CD4-positive, alpha-beta T cell treated with Interleukin-17A for 1 hour (primary cell): Measurements from ENCODE around the gene ZCWPW1.

Experiments used
- DNase-seq: peaks from one replicate; pipeline ENCODE4 v3.0.0-alpha.2; 2020

The ZCWPW1 gene

DNA sequence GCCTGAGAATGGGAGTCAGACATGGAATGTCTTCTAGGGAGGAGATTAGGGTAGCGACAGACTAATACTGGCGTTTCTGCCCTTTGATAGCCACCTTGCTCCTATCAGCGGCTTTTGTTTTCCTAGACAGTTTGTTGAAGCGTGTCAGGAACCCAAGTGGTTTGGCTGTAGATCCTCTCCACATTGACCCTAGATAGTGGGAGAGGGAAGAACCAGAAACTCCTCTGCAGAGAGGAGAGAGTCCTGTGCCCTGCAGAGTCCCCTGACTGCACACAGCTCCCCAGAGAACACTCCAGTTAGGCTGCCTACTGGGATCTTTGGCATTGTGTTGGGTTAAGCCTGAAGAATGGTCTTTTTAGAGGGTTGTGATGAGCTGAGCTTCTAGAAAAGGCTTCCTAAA, 3.5 kb upstream of the ZCWPW1 start:
- no peak for DNase-seq

DNA sequence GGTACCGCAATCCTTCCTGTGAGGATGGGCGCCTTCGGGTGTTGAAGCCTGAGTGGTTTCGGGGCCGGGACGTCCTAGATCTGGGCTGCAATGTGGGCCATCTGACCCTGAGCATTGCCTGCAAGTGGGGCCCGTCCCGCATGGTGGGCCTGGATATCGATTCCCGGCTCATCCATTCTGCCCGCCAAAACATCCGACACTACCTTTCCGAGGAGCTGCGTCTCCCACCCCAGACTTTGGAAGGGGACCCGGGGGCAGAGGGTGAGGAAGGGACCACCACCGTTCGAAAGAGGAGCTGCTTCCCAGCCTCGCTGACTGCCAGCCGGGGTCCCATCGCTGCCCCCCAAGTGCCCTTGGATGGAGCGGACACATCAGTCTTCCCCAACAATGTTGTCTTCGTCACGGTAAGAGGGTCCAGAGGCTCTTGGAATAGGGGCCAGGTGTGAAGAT, 2.8 kb upstream of the ZCWPW1 start:
- no peak for DNase-seq

DNA sequence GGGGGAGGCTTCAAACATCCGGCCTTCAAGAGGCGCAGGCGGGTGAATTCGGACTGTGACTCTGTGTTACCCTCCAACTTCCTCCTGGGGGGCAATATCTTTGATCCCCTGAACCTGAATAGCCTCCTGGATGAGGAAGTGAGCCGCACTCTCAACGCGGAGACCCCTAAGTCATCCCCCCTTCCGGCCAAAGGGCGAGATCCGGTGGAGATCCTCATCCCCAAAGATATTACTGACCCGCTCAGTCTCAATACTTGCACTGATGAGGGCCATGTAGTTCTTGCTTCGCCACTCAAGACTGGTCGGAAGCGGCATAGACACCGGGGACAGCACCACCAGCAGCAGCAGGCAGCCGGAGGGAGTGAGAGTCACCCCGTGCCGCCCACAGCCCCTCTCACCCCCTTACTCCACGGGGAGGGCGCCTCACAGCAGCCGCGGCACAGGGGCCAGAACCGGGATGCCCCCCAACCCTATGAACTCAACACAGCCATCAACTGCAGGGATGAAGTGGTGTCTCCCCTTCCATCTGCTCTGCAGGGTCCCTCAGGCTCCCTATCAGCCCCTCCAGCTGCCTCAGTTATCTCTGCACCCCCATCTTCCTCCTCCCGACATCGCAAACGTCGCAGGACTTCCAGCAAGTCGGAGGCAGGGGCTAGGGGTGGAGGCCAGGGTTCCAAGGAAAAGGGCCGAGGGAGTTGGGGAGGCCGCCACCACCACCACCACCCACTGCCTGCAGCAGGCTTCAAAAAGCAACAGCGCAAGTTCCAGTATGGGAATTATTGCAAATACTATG, 2.2 kb upstream of the ZCWPW1 start:
- peak; percentile 56 for DNase-seq

DNA sequence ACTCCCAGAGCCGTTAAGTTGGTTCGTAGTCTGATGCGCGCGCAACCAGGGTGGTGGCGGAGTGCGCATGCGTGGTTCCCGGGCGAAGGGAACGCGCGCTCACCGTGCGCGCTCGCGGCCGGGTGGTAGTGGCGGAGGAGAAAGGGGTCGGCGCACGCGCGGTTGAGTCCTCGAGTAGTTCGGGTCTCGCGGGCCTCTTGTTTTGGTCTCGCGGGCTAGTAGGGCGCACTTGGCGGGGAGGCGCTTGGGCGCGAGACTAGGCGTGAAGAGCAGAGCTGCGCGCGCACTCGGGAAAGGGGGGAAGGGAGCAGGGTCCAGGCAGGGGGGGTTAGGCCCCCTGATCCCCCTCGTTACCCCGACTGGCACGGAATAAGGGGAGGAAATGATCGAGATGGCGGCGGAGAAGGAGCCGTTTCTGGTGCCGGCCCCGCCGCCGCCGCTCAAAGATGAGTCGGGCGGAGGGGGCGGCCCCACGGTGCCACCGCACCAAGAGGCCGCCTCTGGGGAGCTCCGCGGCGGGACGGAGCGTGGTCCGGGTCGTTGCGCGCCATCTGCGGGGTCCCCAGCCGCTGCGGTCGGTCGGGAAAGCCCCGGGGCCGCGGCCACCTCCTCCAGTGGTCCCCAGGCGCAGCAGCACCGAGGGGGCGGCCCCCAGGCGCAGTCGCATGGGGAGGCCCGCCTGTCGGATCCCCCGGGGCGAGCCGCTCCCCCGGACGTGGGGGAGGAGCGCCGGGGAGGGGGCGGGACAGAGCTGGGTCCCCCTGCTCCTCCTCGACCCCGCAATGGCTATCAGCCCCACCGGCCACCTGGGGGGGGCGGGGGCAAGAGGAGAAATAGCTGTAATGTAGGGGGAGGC, 1.4 kb upstream of the ZCWPW1 start, which contains the start of gene MEPCE:
MEPCE (plus strand) TSS at position 195 of the 856 bp plus-strand sequence; CDS start at position 383, 188 bp downstream.
- peak; percentile 94 for DNase-seq

DNA sequence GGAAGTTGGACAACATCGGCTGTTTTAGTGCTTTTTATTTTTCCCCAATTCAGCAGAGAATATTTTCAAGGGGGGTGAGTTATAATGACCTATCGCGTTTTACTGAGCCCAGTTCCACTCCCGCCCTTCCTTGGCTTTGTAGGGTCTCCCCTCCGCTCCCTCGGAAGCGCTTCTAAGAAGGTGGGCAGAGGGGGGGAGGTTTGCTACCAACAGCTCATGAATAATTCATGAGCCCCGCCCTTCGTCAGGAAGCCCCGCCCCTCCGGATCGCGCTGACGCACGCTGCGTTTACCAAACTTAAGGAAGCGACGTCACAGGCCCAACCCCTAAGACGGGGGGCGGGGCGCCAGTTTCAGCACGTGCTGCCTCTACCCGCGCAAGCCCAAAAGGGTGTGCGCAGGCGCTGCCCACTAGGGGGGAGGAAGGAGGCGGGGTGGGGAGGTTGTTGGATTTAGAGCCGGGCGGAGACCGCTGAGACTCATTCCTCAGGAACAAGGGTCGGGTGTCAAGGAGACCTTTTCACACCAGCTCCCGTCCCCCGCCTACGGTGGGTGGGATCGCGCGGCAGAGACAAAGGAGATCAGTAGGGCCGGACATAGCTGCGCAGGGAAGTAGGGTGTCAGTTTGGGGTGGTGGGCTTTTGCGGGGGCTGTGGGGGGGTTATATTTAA, 599 bp upstream of the ZCWPW1 start:
- peak; percentile 100 for DNase-seq

DNA sequence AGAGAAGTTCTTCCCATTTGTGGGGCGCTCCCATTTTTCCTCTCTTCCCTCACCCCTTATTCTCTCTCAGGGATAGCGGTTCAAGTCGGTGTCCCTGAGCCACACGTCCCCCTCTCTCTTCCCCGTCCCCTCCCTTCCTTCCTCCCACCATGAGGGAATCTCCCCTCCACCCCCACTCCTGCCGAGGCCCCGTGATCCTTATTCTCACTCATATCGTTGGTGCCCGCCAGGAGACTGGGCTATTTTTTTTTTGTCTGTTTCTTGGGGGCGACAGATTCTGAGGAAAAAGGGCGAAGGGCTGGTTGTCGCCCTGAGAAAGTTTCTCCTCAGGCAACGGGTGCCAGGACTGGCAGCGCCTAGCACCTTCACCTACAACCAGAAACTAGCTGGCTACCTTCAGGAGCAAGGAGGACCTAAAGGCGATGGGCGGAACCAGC, 723 bp downstream of the ZCWPW1 start:
- no peak for DNase-seq

DNA sequence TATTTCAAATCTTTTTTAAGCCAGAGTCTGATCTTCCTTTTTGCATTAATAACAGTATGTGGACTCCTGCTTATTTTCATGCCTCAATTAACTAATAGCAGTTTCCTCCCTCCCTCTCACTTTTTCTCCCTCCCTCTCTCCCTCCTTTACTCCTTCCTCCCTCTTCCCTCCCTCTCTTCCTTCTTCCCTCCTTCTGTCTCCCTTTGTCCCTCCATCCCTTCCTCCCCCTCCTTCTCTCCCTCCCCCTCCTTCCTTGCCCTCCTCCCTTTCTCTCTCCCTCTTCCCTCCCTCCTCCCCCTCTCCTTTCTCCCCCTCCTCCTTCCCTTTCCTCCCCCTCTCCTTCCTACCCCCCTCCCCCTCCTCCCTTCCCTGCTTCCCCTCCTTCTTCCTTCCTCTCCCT, 2.0 kb downstream of the ZCWPW1 start:
- no peak for DNase-seq

DNA sequence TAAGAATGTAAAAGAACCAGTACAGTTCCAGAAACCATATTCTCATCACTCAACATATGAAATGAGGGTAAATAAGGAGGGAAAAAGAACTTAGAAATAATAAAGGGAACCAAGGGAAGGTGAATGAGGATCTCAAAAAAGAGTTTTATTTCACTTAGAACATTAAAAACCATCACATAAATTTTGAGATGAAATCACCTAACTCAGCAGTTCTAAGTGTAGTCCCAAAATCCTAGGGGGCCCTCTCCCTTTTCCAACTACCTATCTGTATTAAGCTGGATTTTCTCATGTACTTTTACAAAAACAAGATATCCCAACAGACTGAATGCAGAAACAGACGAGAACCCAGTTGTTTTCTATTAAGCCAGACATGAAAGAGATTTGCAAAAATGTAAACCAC, 3.2 kb downstream of the ZCWPW1 start:
- no peak for DNase-seq

DNA sequence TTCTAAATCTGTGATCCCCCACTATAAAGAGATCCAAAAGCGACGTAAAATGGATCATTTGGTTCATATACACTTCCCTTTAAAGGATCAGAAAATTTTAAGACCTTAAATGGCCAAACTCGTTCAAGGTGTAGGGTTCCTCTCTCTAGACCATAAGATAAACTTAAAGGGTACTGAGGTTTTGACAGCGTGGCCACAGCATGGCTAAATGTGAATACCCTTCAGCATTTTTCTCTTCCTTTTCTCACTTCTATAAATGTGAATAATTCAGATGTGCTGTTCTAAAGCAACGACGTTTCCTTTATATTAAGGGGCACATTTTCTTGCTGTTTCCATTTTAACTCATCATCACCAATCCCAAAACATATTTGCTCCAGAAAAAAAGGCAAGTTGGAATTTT, 5.2 kb downstream of the ZCWPW1 start:
- DNase-seq: no peak

DNA sequence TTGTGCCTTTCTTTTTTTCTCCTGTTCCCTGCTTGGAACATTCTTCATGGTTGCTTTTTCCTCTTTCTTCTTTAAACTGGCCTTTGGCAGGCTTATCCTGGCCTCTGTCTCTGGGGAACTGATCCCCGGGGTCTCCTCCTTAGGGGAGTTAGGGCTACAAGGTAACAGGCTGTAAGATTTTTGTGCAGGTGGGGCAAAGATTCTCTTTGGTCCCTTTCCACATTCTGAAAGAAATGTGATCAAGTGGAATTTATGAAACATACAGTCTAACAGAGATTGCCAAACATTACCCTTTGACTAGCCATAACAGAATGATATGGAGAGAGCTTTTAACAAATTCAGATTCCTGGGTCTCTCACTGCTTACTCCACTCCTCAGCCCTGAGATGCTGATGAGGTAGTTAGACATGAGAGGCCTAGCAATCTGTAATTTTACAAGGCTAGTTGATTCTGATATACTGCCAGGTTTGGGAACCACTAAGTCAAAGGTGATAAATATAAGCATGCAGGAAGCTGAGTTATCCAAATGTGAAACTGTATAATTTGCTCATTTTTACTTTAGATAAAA, 8.8 kb downstream of the ZCWPW1 start:
- no peak for DNase-seq

DNA sequence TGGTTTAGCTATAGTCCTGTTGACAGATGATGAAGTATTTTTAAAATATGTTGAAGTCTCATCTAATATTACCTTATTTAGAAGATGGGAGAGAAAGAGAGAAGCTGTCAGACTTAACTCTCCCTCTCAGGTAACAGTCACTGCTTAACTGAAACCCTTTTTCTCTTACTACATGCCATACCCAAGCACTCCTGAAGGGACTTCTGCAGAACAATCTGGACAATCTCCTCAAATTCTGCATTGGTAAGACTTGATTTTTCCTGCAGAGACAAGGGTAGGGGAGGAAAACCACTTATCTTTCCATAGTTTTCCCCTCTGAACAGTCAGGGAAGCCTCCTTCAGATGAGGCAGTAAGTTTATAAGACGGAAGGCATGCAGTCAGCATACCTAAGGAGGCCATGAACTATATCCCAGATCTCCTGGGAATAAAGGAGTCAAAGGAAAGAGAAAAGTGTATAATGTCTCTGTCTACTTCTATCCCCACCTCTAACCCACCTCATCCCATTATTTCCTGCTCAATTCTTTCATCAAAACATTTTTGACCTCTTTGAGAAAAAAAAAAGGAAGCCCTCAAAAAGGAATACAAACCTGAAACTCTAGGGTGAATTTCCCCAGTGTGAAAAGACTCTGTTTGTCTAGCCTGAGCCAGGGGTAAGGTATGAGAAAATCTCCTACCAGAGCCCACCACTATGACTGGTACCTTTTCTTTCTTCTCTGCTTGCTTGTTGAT, 9.4 kb downstream of the ZCWPW1 start:
- no peak for DNase-seq

DNA sequence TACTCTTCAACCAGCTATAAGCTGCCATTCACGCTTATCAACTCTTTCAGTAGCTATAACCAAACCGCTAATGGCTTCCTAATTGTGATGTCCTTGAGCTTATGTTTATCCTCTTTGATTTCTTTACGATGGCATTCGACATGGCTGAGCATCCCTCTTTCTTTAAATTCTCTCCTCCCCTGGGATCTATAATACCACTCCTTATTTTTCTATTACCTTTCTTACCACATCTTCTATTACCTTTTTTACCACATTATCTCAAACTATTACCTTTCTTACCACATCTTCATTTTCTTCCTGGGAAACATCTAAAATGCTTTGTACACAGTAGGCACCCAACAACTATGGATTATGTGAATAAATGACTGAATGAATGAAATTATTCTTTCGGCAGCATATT, 13.1 kb downstream of the ZCWPW1 start:
- no peak for DNase-seq

DNA sequence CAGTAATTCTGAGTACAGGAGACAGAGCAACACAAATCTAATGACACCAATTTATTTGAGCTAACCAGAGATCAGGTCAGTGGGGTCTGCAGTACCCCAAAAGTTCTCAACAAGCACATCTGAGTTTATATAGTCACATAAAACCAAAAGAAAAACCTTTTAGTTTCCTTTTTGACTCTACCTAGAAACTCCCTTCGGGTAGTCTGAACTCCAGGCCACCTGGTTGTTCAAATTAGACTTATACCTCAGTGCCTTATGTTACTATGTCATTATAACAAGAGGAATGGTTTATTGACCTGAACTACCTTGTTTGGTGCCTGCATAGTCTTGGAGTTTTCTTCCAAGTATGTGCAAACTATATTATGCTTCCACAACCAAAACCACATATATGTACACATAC, 14.6 kb downstream of the ZCWPW1 start:
- DNase-seq: no peak

DNA sequence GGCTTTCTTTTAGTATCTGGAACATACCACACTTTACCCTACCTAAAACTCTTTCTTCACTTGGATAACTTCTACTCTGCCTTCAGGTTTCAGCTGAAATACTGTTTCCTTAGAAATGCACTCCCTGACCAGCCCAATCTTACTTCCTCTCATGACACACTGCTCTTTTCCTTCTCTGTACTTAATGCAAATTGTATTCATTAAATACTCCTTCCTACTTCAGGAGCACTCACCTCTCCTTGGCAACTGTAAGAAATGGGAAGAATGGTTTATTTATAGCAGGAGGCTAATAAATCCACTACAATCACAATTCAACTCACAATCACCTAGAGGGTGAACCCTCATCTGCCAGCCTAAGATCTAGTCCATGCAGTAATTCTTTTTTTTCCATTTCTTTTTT, 15.2 kb downstream of the ZCWPW1 start:
- DNase-seq: no peak

DNA sequence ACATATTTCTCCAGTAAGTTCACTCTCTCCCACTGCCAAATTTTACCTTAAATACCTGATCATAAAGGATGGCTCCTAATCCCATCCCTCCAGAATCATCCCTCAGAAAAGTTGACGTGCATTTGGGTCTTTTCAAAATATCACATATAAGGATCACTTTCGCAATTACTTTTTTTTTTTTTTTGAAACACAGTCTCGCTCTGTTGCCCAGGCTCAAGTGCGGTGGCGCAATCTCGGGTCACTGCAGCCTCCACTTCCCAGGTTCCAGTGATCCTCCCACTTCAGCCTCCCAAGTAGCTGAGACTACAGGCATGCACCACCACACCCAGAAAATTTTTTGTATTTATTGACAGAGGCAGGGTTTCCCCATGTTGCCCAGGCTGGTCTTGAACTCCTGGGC, 17.4 kb downstream of the ZCWPW1 start:
- no peak for DNase-seq

DNA sequence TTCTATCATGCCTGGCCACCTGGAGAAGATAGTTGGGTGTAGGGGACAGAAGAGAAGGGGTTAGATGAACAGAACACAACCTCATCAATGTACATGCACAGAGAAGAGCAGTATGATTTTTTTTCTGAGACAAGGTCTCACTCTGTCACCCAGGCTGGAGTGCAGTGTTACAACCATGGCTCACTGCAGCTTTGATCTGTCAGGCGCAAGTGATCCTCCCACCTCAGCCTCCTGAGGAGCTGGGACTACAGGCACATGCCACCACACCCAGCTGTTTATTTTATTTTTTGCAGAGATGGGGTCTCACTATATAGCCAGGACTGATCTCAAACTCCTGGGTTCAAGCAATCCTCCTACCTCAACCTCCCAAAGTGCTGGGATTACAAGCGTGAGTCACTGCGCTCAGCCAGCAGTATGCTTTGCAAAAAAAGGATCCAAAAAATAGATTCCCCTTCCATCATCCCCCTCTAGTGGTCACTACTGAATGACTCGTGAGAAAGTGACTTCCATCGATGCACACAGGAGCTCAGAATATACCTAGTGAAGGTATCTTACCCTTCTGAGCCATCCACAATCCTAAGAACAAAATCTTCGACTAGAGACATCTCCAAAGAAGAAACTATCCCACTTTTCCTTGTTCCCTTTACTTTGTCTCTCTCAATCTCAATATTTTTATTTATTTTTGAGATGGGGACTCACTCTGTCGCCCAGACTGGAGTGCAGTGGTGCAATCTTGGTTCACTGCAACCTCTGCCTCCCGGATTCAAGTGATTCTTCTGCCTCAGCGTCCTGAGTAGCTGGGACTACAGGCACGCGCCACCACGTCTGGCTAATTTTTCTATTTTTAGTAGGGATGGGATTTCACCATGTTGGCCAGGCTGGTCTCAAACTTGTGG, 21.0 kb downstream of the ZCWPW1 start:
- DNase-seq: peak; percentile 80

DNA sequence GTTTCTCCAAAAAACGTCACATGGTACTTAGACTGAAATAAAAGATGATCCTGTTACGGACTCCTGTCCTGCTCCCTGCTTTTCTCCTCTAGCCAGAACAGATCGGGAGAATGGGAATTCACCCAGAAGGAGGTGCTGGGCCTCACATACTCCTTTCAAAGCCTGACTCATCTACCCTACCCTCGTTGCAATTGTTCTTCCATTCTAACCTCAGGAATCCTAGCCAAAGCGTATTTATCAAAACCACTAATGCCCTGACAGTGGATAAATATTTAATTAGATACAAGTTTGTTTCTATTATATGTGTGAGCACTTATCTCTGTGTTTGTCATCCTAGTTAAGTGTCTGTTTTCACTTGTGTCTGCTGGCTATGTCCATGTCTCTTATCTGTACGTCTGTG, 21.7 kb downstream of the ZCWPW1 start:
- DNase-seq: no peak

DNA sequence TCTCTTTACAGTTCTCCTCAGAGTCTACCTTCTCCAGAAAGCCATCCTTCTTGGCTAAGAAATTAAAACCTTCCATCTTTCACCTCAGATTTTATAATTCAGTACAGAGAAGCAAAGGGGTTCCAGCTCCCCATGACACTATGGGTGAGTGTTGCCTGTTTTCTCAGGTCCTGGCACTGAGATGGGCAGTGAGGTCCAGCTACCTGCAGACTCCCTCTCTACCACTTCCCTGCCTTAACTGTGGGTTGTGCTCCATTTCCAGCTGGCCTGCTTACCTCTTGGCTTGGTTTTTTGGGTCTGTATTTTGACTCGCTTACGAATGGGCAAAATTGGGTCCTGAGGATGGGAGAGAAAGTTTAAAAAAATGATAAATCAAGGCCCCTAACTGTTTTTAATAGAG, 26.3 kb downstream of the ZCWPW1 start:
- DNase-seq: no peak

DNA sequence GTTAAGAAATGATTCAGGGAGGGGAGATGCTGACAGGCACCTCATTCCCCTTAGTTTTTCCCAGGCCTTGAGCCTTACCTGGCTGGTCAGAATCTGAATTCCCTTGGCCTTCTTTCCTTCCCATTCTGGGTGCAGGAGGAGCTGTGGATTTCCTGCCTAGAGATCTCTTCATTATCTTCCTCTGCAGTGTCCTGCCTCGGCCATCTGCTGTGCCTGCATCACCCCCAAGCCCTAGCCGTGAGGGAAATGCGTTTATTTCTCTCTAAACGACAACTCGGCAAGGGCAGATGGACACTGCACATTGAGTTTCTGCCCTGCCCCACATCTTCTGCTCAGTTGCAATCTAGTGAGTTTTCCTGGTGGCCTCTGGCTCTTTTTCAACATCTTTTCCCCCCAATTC, 26.7 kb downstream of the ZCWPW1 start:
- DNase-seq: no peak

DNA sequence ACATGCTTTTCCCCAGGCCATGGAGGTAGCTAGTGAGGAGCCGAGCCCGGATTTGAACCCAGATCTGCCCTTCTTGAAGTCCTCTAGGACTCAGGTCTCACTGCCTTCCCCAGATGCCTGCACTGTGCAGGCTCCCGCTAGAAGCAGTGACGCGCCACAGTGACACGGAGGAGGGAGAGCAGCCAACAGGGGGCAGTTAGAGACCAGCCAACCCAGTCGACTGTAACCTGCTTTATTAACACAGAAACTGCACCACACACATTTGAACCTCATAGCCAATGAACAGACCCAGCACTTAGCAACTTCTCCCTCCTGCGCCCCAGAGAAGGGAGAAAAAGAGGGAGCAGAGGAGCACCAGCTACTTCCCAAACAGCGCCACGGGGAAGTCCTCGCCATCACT, 27.8 kb downstream of the ZCWPW1 start:
- no peak for DNase-seq

DNA sequence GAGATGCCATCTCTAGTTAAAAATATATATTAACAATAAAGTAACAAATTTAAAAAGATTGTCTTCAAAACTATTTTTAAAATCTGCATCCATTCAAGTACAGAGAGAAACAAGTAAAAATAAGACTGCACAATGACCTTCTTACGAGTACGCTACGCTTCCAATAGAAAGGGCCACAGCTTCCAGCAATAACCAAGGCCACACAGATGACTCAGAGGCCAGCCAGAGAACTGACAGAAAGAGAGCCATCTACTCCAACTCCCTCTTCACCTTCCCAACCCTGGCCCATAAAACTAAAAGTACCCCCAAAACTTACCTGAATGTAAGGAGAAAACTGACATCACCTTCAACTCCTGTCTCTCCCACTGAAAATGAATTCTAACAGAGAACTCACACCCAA, 28.5 kb downstream of the ZCWPW1 start:
- DNase-seq: no peak
